ENCODE data around the gene PIGW. TPM values are rescaled to one million over a fixed set of nuclear protein-coding genes. Genes with fewer than 3 reads are reported as not detected.

The PIGW gene
- total RNA-seq, 1 donor from 2014 or later: 6.9 TPM

DNA sequence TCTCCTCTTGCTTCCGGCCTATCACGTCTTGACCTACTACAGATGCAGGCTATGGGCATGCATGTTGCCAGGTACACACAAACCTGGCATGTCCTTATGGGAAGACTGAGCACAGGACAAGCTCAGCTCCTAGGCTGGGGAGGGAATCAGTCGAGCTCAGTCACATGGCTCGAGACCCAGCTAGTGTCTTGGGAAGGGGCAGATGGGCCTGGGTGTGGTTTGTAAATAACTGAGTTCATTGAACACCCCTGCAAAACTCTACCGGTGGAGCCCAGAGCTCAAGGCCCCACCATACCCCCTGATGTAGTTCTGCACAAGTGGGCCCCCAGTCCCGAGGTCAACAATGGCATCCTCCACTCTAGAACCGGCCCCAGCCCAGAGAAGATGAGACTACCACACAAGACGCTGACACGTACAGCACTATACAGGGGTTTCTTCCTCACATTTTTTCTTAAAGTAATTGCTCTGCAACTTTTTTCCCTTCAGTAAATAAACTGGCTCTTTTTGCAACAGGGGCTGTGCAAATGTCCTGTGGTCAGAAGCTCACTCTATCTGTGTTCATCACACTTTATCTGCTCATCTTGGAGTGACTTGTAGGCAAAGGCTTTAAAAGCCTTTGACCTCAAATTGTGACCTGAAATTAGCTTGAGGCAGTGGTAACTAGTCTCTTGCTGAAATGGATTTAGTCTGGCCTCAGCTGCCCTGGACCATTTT, 25.4 kb upstream of the PIGW start:
- TF ChIP-seq, protein P1, sequence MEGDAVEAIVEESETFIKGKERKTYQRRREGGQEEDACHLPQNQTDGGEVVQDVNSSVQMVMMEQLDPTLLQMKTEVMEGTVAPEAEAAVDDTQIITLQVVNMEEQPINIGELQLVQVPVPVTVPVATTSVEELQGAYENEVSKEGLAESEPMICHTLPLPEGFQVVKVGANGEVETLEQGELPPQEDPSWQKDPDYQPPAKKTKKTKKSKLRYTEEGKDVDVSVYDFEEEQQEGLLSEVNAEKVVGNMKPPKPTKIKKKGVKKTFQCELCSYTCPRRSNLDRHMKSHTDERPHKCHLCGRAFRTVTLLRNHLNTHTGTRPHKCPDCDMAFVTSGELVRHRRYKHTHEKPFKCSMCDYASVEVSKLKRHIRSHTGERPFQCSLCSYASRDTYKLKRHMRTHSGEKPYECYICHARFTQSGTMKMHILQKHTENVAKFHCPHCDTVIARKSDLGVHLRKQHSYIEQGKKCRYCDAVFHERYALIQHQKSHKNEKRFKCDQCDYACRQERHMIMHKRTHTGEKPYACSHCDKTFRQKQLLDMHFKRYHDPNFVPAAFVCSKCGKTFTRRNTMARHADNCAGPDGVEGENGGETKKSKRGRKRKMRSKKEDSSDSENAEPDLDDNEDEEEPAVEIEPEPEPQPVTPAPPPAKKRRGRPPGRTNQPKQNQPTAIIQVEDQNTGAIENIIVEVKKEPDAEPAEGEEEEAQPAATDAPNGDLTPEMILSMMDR (conservative IDR thresholded peaks at IDR 0.05; ENCODE audit: low read depth, low read length): no peak
- no peak overlapping the region for H3K4me3 ChIP-seq (ENCODE audit: low read depth, low read length)

DNA sequence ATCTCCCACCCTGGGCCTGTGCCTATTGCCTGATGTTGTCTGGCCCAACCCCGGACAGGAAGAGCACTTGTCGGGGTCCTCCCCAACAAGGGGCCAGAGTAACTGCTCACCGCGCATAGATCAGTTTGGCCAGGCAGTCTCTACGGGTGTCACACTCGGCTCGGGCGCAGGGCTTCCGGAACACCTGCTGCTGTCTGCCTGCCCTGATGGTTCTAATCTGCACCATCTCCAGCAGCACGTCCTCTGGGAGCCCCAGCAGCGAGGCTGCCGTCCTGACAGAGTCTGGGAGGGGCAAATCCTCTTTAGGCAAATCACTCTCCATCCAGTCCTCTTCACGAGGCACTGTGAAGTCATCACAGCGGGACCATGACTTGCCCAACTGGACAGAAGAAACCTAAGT, 24.2 kb upstream of the PIGW start:
- H3K4me3 ChIP-seq (ENCODE audit: low read depth, low read length): no peak overlapping the region
- DNase-seq (ENCODE audit: low read depth): no peak

More for the DNA sequence above, 25.4 kb upstream of the PIGW start:
- DNase-seq (ENCODE audit: low read depth): no peak

GRCh38 chr17:36511216-36511615, 23.6 kb upstream of the PIGW start:
- no peak for DNase-seq (ENCODE audit: low read depth)
- TF ChIP-seq, protein P1 (conservative IDR thresholded peaks at IDR 0.05; ENCODE audit: low read depth, low read length): no peak

More for the DNA sequence above, 24.2 kb upstream of the PIGW start:
- TF ChIP-seq, protein P1 (conservative IDR thresholded peaks at IDR 0.05; ENCODE audit: low read depth, low read length): no peak

DNA sequence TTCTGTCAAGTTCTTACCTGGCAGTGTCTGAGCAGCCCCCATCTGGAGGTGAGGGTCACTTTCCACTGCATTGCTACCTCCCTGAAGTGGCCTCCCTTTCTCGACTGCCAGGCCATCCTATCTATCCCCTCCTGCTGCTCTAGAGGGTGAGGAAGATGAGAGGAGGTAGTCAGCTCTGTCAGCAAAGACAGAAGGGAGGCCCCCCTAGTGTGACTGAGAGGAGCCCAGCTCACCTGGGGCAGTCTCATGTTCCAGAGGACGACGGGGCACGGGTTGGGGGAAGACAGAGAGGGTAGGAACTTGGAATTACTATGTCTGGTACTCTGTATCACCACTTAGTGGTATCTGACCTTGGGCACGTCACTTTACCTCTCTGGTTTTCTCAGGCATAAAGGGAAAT, 22.1 kb upstream of the PIGW start:
- TF ChIP-seq, protein P1 (conservative IDR thresholded peaks at IDR 0.05; ENCODE audit: low read depth, low read length): no peak
- DNase-seq (ENCODE audit: low read depth): no peak

More at GRCh38 chr17:36511216-36511615, 23.6 kb upstream of the PIGW start:
- no peak overlapping the region for H3K4me3 ChIP-seq (ENCODE audit: low read depth, low read length)

GRCh38 chr17:36514856-36515255, 19.9 kb upstream of the PIGW start:
- no peak for DNase-seq (ENCODE audit: low read depth)
- H3K4me3 ChIP-seq (ENCODE audit: low read depth, low read length): no peak overlapping the region
- TF ChIP-seq, protein P1 (conservative IDR thresholded peaks at IDR 0.05; ENCODE audit: low read depth, low read length): no peak

More for the DNA sequence above, 22.1 kb upstream of the PIGW start:
- no peak overlapping the region for H3K4me3 ChIP-seq (ENCODE audit: low read depth, low read length)

GRCh38 chr17:36515837-36516236, 18.9 kb upstream of the PIGW start:
- H3K4me3 ChIP-seq (ENCODE audit: low read depth, low read length): no peak overlapping the region
- no peak for DNase-seq (ENCODE audit: low read depth)
- TF ChIP-seq, protein P1 (conservative IDR thresholded peaks at IDR 0.05; ENCODE audit: low read depth, low read length): no peak

DNA sequence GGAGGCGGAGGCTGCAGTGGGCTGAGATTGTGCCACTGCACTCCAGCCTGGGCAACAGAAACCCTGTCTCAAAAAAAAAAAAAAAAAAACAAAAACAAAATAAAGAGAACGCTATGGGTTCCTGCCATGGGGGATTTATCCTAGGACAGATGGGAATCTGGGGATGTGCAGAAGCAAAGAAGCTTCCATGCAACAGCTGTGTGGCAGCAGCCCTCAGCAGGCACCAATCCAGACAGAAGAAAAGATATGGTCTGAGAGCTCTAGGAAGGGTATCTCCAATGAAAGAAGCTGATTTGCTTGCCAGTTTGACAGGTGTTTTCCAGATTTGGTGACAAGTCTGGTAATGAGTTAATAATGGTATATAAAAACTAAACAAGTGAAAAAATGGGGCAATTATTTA, 11.7 kb upstream of the PIGW start:
- no peak for DNase-seq (ENCODE audit: low read depth)
- no peak overlapping the region for H3K4me3 ChIP-seq (ENCODE audit: low read depth, low read length)
- TF ChIP-seq, protein P1 (conservative IDR thresholded peaks at IDR 0.05; ENCODE audit: low read depth, low read length): no peak
